Stimulated activated CD4-positive, alpha-beta T cell treated with anti-CD3 and anti-CD28 coated beads, Interleukin-4, amount 100 ng/mL, for 48 hours (primary cell): ENCODE results near the gene NF2.

Experiments
- DNase-seq, 2 donors: peaks; one replicate each; pipeline ENCODE4 v3.0.0-alpha.2; 2020; ENCODE audit warnings: low read depth in 2 of 2

Gene NF2

DNA sequence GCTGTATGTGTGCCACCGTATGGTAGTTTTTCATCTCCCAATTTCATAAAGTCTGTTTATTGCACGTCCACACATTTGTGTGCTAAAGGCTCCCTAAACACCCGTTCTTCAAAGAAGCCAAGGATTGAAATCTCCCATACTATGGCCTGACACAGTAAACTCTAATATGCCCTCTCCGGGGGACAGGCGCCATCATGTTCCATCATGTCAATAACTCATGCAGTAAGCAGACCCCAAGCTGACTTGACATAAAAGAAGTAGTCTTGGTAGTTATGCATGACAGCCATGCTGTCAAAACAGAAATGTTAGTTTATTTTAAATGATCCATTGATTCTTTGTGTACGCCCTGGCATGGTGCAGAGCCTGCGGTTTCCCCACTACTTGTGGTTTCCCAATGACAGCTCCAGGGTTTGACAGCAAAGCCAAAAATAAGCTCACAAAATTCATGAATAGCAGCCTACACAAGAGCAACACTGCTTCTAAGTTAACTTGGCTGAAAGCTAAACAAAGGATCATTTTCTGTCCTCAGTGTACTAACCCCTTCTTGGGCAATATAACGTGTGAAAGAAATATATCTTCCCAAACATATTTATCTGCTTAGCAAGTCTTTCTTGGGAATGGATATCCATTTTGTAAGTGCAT lies 59.9 kb downstream of the NF2 start:
- no peak for DNase-seq

- no peak for DNase-seq
These were observed 62.1 kb downstream of the NF2 start for GRCh38 chr22:29665486-29665885.

DNA sequence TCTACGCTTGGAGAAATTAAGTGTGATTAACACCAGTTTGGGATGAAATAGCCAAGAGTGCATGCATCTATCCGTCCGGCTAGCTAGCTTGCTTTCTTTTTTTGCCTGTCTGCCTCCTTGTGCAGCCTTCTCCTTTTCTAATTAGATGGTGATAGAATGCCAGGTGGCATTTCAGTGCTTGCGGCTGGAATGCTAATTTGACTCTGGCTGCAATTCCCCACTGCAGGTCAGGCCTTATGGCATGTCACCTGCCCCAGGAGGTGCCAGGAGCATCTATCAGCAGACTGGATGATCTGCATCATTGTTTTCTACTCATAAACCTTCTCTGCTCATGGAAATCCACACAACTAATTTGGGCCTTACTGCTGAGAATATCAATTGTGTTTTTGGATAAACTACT lies 65.2 kb downstream of the NF2 start:
- DNase-seq: no peak

GRCh38 chr22:29670626-29671025 lies 67.2 kb downstream of the NF2 start:
- no peak for DNase-seq

- DNase-seq: no peak
These were observed 70.1 kb downstream of the NF2 start for GRCh38 chr22:29673361-29674066.

- no peak for DNase-seq
These were observed 70.7 kb downstream of the NF2 start for GRCh38 chr22:29674121-29674520.

DNA sequence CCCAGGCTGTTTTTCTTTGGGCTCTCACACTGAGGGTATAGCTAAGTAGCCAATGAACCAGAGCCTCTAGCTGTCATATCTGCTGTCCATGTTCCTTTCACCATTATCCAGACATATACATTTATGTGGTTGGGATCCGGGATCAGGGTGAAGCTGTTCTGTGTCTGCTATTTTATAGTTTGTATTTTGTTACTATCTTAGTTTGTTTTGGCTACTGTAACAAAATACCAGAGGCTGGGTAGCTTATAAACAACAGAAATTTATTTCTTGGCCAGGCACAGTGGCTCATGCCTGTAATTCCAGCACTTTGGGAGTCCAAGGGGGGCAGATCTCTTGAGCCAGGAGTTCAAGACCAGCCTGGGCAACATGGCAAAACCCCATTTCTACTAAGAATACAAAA lies 75.9 kb downstream of the NF2 start:
- DNase-seq: no peak

DNA sequence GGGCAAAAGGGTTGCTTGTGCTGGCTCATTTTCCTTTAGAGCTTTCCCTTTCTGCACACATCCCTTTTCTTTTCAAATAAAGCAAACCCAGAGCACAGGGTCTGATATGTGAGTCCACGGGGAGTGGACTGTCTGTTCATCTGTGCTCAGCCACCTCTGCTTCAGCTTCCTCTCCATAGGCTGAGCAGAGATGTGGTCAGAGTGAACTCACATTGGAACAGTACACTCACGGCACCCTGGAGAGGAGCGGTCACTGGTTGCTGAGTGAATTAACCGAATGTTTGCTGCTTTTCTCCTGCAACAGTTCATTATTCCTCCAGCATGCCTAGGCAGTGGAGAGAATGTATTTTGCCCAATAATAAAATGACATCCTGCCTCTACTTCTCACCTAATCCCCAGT lies 80.1 kb downstream of the NF2 start:
- DNase-seq: no peak

- no peak for DNase-seq
These were observed 80.8 kb downstream of the NF2 start for GRCh38 chr22:29684244-29684643.

DNA sequence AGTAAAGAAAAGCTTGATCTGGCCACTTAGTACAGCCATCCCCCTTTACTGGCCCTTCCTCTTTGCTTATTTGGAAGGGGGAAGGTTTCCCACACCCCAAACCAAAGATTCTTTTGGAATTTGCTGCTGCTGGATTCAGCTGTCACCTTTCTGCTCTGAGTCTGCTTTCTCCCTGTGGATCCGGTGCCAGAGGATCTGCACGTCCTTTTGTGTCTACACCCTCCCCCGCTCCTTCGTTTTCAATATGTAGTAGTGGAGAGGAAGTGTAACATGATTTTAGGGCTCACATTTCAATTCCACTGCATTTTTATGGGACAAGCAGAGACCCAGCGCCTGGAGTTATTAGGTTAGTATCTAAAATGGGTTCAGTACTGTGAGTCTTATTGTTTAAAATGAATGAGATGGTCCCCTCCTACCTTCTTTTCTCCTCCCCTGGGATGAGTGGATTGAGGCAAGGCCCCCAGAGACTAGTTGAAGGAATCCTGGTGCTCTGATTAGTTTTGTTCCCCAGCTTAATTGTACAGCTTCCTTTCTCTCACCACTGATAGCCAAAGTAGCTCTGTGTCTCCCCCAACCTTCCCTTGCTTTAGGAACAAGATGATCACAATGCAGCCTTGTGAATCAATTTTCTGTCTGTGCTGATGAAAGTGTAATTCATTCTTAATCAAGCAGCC lies 85.9 kb downstream of the NF2 start:
- DNase-seq: no peak

GRCh38 chr22:29689880-29690213 lies 86.4 kb downstream of the NF2 start:
- peak; percentile 19 to 27 for DNase-seq

GRCh38 chr22:29690476-29690875 lies 87.0 kb downstream of the NF2 start:
- DNase-seq: no peak

GRCh38 chr22:29691636-29692326 lies 88.3 kb downstream of the NF2 start:
- no peak for DNase-seq

GRCh38 chr22:29692327-29692640 lies 88.9 kb downstream of the NF2 start:
- DNase-seq: no peak

GRCh38 chr22:29693161-29693560 lies 89.7 kb downstream of the NF2 start:
- no peak for DNase-seq

DNA sequence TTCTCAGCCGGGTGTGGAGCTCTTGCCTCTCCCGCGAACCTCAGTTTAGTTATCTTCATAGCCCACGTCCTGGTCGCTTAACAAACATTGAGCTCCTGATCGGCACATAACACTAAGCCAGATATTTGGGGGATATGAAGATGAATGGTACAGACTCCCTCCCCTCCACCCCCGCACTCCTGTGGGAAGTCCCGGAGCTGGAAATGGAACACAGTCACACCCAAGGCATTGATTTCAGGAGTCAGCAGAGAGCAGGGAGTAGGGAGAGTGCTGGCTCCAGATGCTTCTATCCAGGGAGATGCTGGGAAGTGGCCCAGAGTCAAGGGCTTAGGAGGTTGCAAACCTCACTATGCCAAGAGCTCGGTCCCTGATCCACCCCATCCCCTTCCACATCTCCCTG lies 90.2 kb downstream of the NF2 start:
- DNase-seq: no peak

- DNase-seq: no peak
These were observed 91.9 kb downstream of the NF2 start for GRCh38 chr22:29695129-29695926.

- no peak for DNase-seq
These were observed 94.6 kb downstream of the NF2 start for GRCh38 chr22:29697853-29698598.

DNA sequence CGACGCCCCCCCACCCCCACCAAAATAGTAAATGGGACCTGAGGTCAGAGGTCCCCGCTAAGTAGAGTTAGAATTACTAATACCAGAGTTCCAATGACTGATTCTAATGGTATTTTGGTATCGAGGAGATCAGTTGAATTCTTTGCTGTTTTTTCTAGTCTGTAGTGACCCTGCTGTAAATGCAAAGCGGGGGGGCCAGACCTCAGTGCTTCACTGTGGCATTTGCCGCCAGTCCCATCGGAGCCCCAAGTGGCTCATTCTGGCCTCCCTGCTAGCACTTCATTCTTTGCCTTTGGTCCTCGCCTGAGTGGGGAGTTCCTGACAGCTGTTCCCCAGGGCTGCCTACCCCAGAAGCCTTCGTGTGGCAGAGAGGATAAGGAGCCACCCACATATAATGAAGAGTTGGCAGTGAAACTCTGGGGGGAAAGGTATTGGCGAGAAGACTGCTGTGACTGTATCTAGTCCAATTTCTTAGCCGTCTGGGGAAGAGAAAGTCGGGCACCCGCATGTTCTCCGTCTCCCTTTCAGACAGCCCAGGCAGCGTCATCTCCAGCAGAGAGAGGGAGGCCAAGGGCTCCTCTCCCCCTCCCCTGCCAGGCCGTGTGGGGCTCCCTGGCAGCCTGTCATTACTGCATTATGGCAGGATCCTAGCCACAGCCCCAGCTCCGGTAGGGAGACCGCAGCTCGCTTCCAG lies 96.9 kb downstream of the NF2 start:
- DNase-seq: no peak

DNA sequence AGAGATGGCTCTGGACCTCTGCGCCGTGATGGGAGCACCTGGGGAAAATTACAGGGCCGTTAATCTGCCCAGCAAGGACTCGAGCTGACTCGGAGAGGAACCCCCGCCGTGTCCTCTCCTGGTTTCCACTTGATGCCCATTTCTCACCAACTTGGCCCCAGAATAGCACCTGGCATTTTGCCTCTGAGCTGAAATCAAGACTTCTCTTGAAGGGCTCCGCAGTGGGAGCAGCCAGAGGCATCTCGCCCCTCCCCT lies 97.4 kb downstream of the NF2 start:
- no peak for DNase-seq
